Neural cell (in vitro differentiated cells): Measurements from ENCODE around the gene C2orf69. TPM values are rescaled to one million over a fixed set of nuclear protein-coding genes. Genes with fewer than 3 reads are reported as not detected.

ENCODE experiments used
- H2AFZ ChIP-seq: fragments of 200-600, 300-800 bp; sonication (generic), shearing (Covaris generic); 2 replicates; pipeline ENCODE4 v1.6.0; 2014; ENCODE audit warnings: low read depth, mild to moderate bottlenecking, antibody characterized with exemption, low read length, moderate library complexity
- H3F3A ChIP-seq: fragments of 200-600 bp; shearing (Covaris generic); 2 replicates; pipeline ENCODE4 v1.6.1; 2016; ENCODE audit warnings: mild to moderate bottlenecking, moderate library complexity, mixed read lengths, antibody characterized with exemption, low read length; ENCODE audit not compliant: insufficient read depth, poor library complexity, severe bottlenecking
- H3K27ac ChIP-seq: fragments of 200-600, 300-800 bp; sonication (generic), shearing (Covaris generic); 2 replicates; pipeline ENCODE4 v1.5.1; 2014; ENCODE audit warnings: mild to moderate bottlenecking, low read length, moderate library complexity
- H3K27me3 ChIP-seq: fragments of 300-800, 200-600 bp; sonication (generic), shearing (Covaris generic); 2 replicates; pipeline ENCODE4 v1.6.0; 2014; ENCODE audit warnings: mild to moderate bottlenecking, low read depth, low read length, moderate library complexity; ENCODE audit not compliant: insufficient read depth
- H3K36me3 ChIP-seq: fragments of 300-800, 200-600 bp; sonication (generic), shearing (Covaris generic); 2 replicates; pipeline ENCODE4 v1.5.1; 2014; ENCODE audit warnings: mild to moderate bottlenecking, antibody characterized with exemption, low read length, moderate library complexity; ENCODE audit not compliant: insufficient read depth
- H3K4me2 ChIP-seq: fragments of 300-800, 200-600 bp; sonication (generic), shearing (Covaris generic); 2 replicates; pipeline ENCODE4 v1.6.0; 2014; ENCODE audit warnings: mild to moderate bottlenecking, low read length
- H3K4me3 ChIP-seq: fragments of 300-800, 200-600 bp; sonication (generic), shearing (Covaris generic); 2 replicates; pipeline ENCODE4 v1.5.1; 2014; ENCODE audit warnings: mild to moderate bottlenecking, low read length, moderate library complexity
- H3K79me2 ChIP-seq: fragments of 200-600 bp; shearing (Covaris generic); replicated peaks from 2 replicates; pipeline ENCODE4 v1.6.0; 2014; ENCODE audit warnings: mild to moderate bottlenecking, low read length, moderate library complexity; ENCODE audit not compliant: insufficient read depth
- H3K9ac ChIP-seq: fragments of 300-800, 200-600 bp; sonication (generic), shearing (Covaris generic); 2 replicates; pipeline ENCODE4 v1.6.1; 2016; ENCODE audit warnings: mild to moderate bottlenecking, low read length, mixed read lengths
- H3K9me2 ChIP-seq: fragments of 200-600 bp; shearing (Covaris generic); 2 replicates; pipeline ENCODE4 v1.6.1; 2016; ENCODE audit warnings: mild to moderate bottlenecking, low read length, mixed read lengths; ENCODE audit not compliant: insufficient read depth
- H3K9me3 ChIP-seq: fragments of 200-600, 300-800 bp; sonication (generic), shearing (Covaris generic); 2 replicates; pipeline ENCODE4 v1.6.1; 2016; ENCODE audit warnings: mild to moderate bottlenecking, mixed run types, low read length, moderate library complexity, mixed read lengths
- H4K20me1 ChIP-seq: fragments of 200-600 bp; shearing (Covaris generic); 2 replicates; pipeline ENCODE4 v1.6.1; 2016; ENCODE audit warnings: mild to moderate bottlenecking, mixed run types; ENCODE audit not compliant: insufficient read depth
- CTCF ChIP-seq: fragments of 450-650 bp; IDR thresholded peaks from 2 replicates; pipeline ENCODE4 v1.5.1; 2014; ENCODE audit warnings: antibody characterized with exemption, mild to moderate bottlenecking, moderate library complexity; ENCODE audit not compliant: poor library complexity, severe bottlenecking
- EP300 ChIP-seq: fragments of 450-650 bp; conservative IDR thresholded peaks from 2 replicates; pipeline ENCODE4 v1.6.1; 2014; ENCODE audit warnings: antibody characterized with exemption, mild to moderate bottlenecking, moderate library complexity; ENCODE audit not compliant: poor library complexity, severe bottlenecking
- EZH2 ChIP-seq: fragments of 200-600, 300-800 bp; shearing (Covaris generic), sonication (generic); IDR thresholded peaks from 2 replicates; pipeline ENCODE4 v1.6.1; 2014; ENCODE audit warnings: antibody characterized with exemption, low read length, borderline replicate concordance, mild to moderate bottlenecking; ENCODE audit not compliant: insufficient read depth, poor library complexity, severe bottlenecking
- MXI1 ChIP-seq: fragments of 450-650 bp; conservative IDR thresholded peaks from 2 replicates; pipeline ENCODE4 v1.6.1; 2014; ENCODE audit warnings: antibody characterized with exemption, mild to moderate bottlenecking; ENCODE audit not compliant: poor library complexity, severe bottlenecking
- POLR2AphosphoS5 ChIP-seq: IDR thresholded peaks from 2 replicates; pipeline ENCODE4 v1.6.1; 2012
- RAD21 ChIP-seq: fragments of 450-650 bp; conservative IDR thresholded peaks from 2 replicates; pipeline ENCODE4 v1.6.1; 2014; ENCODE audit warnings: antibody characterized with exemption, mild to moderate bottlenecking, moderate library complexity
- REST ChIP-seq: IDR thresholded peaks from 2 replicates; pipeline ENCODE4 v1.6.1; 2012; ENCODE audit warnings: borderline replicate concordance
- SMC3 ChIP-seq: fragments of 450-650 bp; conservative IDR thresholded peaks from 2 replicates; pipeline ENCODE4 v1.6.1; 2014; ENCODE audit warnings: antibody characterized with exemption, mild to moderate bottlenecking, moderate library complexity; ENCODE audit not compliant: poor library complexity
- TAF1 ChIP-seq: IDR thresholded peaks from 2 replicates; pipeline ENCODE4 v1.6.1; 2012; ENCODE audit warnings: low read depth
- polyA plus RNA-seq: library from polyadenylated mRNA; depleted of rRNA; stranded (reverse); fragments of >200 nt; gene quantifications from 2 replicates; pipeline ENCODE4 v1.2.3, GENCODE V29; 2014

The C2orf69 gene
- polyA plus RNA-seq, 1 donor from 2014 or later = 17.3 TPM

- Histone ChIP-seq H3K36me3 (peaks cover 4% of the 10 kb centered on the region), H3K4me2 (no peak overlapping the region), H3K9ac (no peak overlapping the region), H3F3A (no peaks in the 10 kb centered on the region), H3K9me2 (no peaks in the 10 kb centered on the region), H3K4me3 (no peak overlapping the region), H3K27ac (no peak overlapping the region), H3K79me2 (peaks cover 28% of the 10 kb centered on the region), H3K27me3 (no peaks in the 10 kb centered on the region), H4K20me1 (no peaks in the 10 kb centered on the region), H3K9me3 (no peaks in the 10 kb centered on the region), H2AFZ (no peak overlapping the region)
- TF ChIP-seq CTCF (no peak), POLR2AphosphoS5 (no peak), SMC3 (no peak), MXI1 (no peak), EZH2 (no peak), TAF1 (no peak), RAD21 (no peak)
Observed at GRCh38 chr2:199951023-199951422, 39.9 kb downstream of the C2orf69 start.

- TF ChIP-seq EZH2 (no peak), RAD21 (no peak), MXI1 (no peak), EP300 (no peak)
- H3K4me2 ChIP-seq = peak overlapping the region; percentile 72
- no peaks in the 10 kb centered on the region for H4K20me1 ChIP-seq
- H3K27ac ChIP-seq = peak overlapping the region; percentile 87
- peak overlapping the region; percentile 66 for H2AFZ ChIP-seq
- H3F3A ChIP-seq = no peaks in the 10 kb centered on the region
- peak overlapping the region; percentile 83 for H3K9ac ChIP-seq
- H3K27me3 ChIP-seq = no peaks in the 10 kb centered on the region
- peak overlapping the region; percentile 88 for H3K4me3 ChIP-seq
- peaks cover 45% of the 10 kb centered on the region for H3K79me2 ChIP-seq
- no peaks in the 10 kb centered on the region for H3K9me3 ChIP-seq
- H3K36me3 ChIP-seq = peaks cover 5% of the 10 kb centered on the region
- H3K9me2 ChIP-seq = no peaks in the 10 kb centered on the region
Observed at GRCh38 chr2:199955007-199955338, 43.9 kb downstream of the C2orf69 start.

GRCh38 chr2:199955339-199956061 is 44.4 kb downstream of the C2orf69 start, which contains the start of the genes MAIP1 and TYW5:
Gene MAIP1, plus strand, starts transcription at chr2:199955582. Its CDS starts 217 bp downstream, at chr2:199955799.
Gene TYW5, minus strand, starts transcription at chr2:199955491. Its CDS starts 21 bp downstream, at chr2:199955470.
- H3F3A ChIP-seq = no peaks in the 10 kb centered on the region
- H3K9me2 ChIP-seq = no peaks in the 10 kb centered on the region
- H3K27ac ChIP-seq = peak within 1 kb of the TSS; percentile 87
- H3K79me2 ChIP-seq = peaks cover 44% of the 10 kb centered on the region
- peak within 1 kb of the TSS; percentile 66 for H2AFZ ChIP-seq
- H3K36me3 ChIP-seq = peaks cover 6% of the 10 kb centered on the region
- H3K27me3 ChIP-seq = no peaks in the 10 kb centered on the region
- TF ChIP-seq TAF1 (peak; percentile 90), EZH2 (no peak), POLR2AphosphoS5 (peak; percentile 75), SMC3 (peak; percentile 46), RAD21 (no peak), CTCF (peak; percentile 63), REST (peak; percentile 67), EP300 (peak; percentile 28), MXI1 (peak; percentile 91)
- H3K9ac ChIP-seq = peak within 1 kb of the TSS; percentile 83
- no peaks in the 10 kb centered on the region for H3K9me3 ChIP-seq
- H3K4me3 ChIP-seq = peak within 1 kb of the TSS; percentile 88
- no peaks in the 10 kb centered on the region for H4K20me1 ChIP-seq
- peak within 1 kb of the TSS; percentile 75 for H3K4me2 ChIP-seq
